Muscle of arm (tissue), 12 donors: ENCODE data around the gene LRRC26. TPM values are rescaled to one million over a fixed set of nuclear protein-coding genes. Genes with fewer than 3 reads are reported as not detected.

Experiments
- DNase-seq: peaks from one replicate; pipeline ENCODE4 v3.0.0-alpha.2; 2013
- polyA plus RNA-seq, 12 donors: library from polyadenylated mRNA; unstranded; fragments of 120-200 nt; gene quantifications; one replicate each; pipeline ENCODE4 v1.2.1, GENCODE V29; 2013; ENCODE audit not compliant: insufficient read length in 12 of 12

LRRC26 gene
- polyA plus RNA-seq, 12 donors: not detected

GRCh38 chr9:137152844-137153405 lies 16.9 kb downstream of the LRRC26 start:
- no peak for DNase-seq

GRCh38 chr9:137150617-137151457 lies 19.0 kb downstream of the LRRC26 start:
- DNase-seq: no peak

GRCh38 chr9:137149942-137150616 lies 19.8 kb downstream of the LRRC26 start:
- DNase-seq: no peak

GRCh38 chr9:137149363-137149762 lies 20.5 kb downstream of the LRRC26 start:
- DNase-seq: no peak

GRCh38 chr9:137148661-137149060 lies 21.2 kb downstream of the LRRC26 start:
- no peak for DNase-seq

- no peak for DNase-seq
Observed at GRCh38 chr9:137148242-137148641, 21.6 kb downstream of the LRRC26 start.

- no peak for DNase-seq
Observed at GRCh38 chr9:137147793-137148160, 22.1 kb downstream of the LRRC26 start.

- no peak for DNase-seq
Observed at GRCh38 chr9:137147091-137147792, 22.6 kb downstream of the LRRC26 start.

GRCh38 chr9:137146527-137146918 lies 23.3 kb downstream of the LRRC26 start:
- DNase-seq: no peak

- DNase-seq: no peak
Observed at GRCh38 chr9:137145731-137146526, 23.9 kb downstream of the LRRC26 start.

- DNase-seq: no peak
Observed at GRCh38 chr9:137143459-137143858, 26.4 kb downstream of the LRRC26 start.

- DNase-seq: no peak
Observed at GRCh38 chr9:137141976-137142936, 27.6 kb downstream of the LRRC26 start.

- DNase-seq: no peak
Observed at GRCh38 chr9:137141050-137141810, 28.6 kb downstream of the LRRC26 start.

- DNase-seq: no peak
Observed at GRCh38 chr9:137140151-137141012, 29.5 kb downstream of the LRRC26 start.

GRCh38 chr9:137139468-137140150 lies 30.2 kb downstream of the LRRC26 start:
- no peak for DNase-seq

- peak; percentile 40 for DNase-seq
Observed at GRCh38 chr9:137138722-137139467, 31.0 kb downstream of the LRRC26 start, which contains the start of gene GRIN1. Gene GRIN1 (plus strand): TSS chr9:137139154. CDS start chr9:137139487, 333 bp downstream.
